Stimulated activated CD8-positive, alpha-beta memory T cell treated with anti-CD3 and anti-CD28 coated beads, Interleukin-15, amount 100 ng/mL, for 24 hours (primary cell): ENCODE data around the gene KRT7.
"Not testable (repeated sequence)": the region's sequence is repeated elsewhere in the genome, so short reads cannot be mapped to it uniquely, and the experiment has no call there.

Experiments used
- DNase-seq: peaks from one replicate; pipeline ENCODE4 v3.0.0-alpha.2; 2020; ENCODE audit warnings: low read depth

The KRT7 gene

DNA sequence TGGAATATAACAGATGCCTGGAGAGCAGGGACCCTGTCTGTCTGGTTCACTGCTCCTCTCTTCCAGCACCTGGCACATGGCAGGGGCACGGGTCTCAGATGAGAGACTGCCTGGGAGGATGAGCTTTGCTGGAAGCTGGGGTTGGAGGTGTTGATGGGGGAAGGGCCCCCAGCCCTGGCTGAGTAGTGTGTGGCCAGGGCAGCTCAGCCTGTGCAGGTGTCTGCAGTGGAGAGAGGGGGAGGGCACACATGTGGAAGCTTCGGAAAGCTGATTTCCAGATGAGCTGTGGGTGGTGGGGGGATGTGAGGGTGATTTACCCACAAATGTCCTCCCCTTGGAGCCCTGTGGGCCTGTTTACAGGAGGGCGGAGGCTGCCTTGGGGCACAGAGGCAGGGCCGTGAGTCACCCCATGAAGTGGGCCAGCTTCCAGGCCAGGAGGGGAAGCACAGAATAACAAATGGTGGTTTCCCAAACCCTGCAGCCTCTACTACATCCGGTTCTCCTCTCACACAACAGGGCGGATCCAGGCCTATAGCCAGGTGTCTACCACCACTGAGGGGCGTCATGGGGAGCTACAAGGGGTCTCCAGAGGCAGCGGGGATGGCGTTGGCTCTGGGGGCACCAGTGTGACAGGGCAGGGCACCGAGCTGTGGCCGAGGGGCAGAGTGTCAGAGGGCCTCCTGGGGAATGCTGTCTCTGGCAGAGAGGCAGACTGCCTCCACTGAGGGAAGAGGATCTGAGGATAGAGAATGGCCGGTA lies 11.0 kb downstream of the KRT7 start:
- DNase-seq = peak; percentile 12

DNA sequence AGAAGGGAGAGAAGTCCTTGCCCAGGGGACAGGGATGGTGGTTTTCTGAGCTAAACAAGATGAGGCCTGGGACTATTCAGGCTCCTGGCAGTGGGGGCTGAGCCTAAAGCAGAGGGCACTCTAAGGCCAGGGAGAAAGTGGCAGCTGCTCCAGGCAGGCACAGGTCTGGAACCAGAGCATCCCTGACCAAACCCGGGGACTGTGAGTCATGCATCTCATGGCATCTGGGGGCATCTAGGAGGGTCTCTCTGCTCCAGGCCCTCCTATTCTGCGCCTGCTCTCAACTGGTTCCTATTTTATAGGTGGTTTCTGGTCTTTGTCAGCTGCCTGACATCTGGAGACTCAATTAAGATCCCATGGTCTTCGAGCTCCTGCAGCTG lies 11.6 kb downstream of the KRT7 start:
- DNase-seq = no peak

DNA sequence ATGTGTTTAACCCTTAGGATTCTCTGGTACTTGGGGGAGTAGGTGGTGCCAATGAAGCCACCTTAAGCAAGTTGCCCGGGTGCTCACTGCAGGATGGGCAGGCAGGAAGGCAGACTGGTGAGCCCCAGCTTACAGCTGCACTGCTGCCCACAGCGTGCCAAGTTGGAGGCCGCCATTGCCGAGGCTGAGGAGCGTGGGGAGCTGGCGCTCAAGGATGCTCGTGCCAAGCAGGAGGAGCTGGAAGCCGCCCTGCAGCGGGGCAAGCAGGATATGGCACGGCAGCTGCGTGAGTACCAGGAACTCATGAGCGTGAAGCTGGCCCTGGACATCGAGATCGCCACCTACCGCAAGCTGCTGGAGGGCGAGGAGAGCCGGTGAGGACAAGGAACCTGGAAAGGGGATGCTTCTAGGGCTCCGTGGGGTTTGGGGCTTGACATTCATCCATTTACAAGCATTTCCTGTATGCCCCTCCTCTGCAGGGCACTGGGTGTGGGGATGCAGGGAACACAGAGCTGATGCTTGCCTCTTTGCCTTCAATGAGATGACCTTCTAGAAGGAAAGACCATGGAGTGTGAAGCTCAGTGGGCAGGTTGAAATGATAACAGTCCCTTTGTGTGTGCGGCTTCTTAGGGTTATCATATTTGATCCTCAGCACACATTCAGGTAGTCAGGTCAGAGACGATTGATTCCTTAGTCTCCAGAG lies 12.4 kb downstream of the KRT7 start:
- DNase-seq = no peak

DNA sequence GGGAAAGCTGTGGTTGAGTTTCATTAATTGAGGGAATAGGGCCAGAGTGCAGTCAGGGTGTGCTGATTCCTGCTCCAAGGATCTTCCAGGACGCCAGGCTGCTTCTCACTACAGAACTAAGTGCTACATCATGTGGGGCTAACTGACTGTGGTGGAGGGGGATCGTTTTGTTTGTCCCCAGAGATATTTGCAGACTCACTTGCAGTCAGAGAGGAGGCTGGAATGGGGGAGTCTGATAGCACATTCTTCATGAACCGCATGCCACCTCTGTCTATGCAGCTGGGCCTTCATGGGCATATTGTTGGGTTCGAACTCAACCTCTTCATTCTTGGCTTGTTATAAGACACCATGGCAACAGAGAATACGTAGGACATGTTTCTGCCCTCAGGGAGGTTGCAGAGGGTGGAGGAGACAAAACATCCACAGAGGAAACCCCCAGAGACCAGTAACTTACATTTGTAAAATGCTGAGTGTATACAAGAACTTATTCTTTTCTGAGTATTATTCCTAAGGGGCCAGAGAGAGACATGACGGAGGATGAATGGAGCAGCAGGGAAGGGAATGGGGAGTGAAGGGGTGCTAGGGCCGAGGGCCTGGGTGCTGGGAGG lies 13.0 kb downstream of the KRT7 start:
- DNase-seq = no peak

DNA sequence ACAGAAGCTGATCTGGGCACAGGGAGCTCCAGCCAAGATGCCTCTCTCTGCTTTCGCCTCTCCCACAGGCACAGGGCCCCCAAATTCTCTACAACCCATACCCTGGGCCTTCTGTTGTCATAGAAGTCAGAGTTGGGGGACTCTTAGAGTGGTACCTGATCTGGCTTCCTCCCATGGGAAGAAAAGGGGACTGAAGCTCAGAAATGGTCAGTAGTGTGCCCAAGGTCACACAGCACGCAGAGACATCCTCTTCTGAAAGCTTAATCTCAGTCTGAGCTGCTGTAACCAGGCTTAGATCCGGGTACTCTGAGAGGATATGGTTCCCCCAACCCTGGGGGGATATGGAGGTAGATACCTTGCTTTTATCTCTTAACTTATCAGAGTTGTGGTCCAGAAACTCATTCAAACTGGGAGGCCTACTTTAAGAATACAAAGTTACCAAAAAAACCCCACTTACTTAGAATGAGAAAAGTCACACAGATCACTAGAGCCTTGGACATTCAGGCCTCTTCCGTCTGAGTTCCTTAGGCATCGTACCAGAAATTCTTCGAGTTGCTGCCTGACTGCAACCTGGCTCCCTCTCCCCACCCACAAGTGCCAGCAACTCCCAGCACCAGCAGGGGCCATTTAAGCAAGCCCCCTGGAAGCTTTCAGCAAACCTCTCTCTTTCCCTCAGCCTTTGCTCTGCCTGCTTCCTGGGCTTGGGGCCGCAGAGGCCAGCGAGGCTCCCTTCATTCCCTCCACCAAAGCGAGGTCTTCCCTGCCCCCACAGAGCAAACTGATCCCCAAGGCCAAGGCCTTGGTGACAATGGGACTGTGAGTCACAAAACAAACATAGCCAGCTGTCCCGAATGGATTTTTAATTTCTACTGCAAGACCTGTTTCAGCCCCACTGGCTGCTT lies 13.9 kb downstream of the KRT7 start:
- no peak for DNase-seq

DNA sequence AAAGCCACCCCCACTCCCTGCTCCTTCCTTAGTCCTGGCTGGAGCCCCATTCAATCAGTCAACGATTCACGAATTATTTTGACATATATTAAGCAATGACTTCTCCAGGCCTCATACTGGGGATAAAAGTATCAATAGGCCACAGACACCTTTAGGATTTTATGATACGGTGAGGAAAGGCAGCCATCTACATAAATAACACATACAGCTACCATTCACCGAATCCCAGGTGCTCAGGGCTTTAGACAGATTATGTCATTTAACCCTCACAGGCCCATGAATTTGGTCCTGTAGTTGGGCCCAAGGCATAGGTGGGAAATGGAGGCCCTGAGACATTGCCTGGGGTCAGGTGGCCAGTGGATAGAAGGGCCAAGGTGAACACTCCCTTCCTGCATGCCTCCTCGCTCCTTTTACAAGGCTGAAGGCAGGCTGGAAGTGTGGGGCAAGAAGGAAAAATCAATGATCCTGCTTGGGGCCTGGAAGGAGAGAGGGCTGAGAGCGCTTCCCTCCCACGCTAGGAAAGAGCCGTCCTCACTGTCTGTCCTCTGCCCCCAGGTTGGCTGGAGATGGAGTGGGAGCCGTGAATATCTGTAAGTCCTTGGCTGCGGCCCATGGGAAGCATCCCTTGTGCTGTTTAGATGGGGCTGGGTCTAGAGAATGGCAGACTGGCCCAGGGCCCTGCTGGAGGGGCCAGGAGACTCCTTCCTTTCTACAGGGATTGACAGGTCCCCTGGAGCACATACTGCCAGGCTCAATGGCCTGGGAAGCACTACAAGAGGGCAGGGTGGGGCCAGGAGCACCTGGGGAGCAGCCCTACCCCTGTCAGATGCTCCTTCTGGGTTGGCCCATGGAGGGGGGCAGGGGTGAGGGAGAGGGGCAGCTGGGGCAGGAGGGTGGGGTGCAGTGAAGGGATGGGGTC lies 14.8 kb downstream of the KRT7 start:
- DNase-seq = no peak

DNA sequence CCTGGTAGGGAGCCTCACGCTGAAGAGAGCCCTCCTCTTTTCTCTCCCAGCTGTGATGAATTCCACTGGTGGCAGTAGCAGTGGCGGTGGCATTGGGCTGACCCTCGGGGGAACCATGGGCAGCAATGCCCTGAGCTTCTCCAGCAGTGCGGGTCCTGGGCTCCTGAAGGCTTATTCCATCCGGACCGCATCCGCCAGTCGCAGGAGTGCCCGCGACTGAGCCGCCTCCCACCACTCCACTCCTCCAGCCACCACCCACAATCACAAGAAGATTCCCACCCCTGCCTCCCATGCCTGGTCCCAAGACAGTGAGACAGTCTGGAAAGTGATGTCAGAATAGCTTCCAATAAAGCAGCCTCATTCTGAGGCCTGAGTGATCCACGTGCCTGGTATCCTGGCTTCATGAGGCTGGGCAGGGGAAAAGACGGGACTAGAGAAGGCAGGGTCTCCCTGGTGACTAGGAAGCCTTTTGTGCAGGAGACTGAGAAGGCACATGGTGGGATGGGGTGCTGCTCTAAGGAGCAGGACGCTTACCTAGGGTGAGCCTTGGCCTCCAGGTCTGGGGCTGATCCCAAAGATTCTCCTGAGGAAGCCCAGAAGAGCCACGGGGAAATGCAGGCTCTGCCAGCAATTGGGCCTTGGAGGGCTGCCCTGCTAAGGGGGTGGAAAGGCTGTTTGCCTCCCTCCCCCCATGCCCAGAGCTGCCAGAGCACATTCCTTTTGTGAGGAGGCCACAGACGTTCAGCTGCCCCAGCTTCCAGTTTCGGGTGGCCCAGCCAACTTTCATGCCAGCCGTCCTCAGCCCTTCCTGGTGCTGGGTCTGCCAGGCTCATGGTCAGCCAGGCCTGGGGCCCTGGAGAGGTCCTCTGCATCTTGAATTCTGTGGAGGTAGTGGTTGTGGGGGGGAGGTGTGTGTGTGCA lies 15.8 kb downstream of the KRT7 start:
- no peak for DNase-seq

DNA sequence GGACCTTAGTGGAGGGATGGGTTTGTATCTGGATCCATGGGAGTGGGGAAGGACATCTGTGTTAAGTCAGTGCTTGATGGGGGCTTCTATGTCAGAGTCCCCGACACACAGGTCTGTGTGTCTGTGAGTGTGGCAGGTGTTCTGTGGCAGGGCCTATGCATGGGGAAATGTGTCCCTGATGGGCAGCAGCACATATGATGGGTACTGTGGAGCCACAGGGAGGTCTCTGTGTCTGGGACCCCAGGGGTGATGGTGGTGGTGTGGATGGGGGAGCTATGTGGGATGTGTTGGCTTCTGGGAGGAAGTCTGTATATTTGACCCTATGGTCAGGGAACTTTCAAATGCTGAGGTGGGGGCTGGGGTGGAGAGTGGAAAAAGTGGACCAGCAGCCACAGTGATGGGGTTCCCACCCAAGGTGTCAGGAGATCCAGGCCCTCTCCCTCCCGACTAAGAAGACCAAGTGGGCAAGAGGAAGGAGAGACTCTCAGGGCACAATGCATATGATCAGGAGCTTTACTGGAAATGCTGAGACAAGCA lies 16.5 kb downstream of the KRT7 start:
- no peak for DNase-seq

DNA sequence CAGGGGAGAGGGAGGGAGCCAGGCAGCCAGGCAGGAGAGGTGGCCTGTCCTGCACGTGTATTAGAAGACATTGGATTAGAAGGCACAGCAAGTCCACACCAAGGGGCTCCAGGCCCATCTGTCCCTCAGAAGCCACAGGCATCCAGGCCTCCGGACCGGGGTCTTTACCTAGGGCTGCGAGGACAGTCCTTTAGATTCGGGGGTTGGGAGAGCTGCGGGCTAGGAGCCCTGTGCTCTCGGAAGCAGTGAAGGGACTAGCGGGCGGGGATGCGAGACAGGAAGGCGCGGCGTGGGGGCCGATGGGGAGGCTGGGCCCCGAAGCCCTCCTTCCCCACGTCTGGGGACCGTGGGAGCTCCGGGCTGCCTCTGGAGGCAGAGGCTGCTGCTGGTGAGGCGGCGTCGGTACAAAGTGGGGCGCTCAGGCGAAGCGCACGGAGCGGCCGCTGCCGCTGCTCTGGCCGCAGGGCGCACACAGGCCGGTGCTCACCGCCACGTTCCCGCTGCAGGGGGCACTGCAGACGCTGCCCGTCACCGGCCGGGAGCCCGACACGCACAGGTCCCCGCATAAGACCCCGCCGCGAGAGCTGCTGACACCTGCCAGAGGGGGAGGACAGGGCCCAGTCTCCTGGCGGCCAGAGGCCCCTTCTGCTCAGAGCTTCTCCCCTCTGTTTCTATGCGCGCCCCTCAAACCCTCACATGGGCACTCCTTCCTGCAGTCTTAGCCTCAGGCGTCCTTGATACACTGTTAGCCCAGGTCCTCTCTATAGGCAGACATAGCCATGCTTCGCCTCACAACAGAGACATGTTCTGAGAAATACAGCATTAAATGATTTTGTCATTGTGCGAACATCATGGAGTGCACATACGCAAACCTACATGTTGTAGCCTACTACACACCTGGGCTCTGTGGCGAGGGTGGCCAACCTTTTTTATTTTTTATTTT lies 17.3 kb downstream of the KRT7 start:
- no peak for DNase-seq

DNA sequence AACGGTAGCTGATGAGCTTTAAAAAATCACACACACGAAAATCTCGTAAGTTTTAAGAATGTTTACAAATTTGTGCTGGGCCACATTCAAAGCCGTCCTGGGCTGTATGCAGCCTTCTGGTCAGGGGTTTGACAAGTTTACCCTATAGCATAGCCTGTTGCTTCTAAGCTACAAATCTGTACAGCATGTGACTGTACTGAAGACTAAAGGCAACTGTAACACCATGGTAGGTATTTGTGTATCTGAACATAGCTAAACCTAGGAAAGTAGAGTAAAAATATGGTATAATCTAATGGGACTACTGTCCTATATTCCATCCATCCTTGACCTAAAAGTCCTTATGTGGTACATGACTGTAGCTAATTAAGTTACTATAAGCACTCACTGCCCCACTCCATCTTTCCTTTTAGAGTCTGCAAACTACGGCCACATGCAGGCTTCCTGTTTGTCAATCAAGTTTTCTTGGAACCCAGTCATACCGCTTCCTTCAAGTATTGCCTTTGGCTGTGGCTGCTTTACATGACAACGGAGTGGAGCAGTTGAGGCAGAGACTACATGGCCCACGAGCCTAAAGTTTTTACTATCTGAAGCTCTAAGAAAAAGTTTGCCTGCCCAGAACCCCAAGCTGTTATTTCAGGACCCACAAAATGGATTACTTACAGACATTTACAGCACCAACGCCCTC lies 18.5 kb downstream of the KRT7 start:
- no peak for DNase-seq

DNA sequence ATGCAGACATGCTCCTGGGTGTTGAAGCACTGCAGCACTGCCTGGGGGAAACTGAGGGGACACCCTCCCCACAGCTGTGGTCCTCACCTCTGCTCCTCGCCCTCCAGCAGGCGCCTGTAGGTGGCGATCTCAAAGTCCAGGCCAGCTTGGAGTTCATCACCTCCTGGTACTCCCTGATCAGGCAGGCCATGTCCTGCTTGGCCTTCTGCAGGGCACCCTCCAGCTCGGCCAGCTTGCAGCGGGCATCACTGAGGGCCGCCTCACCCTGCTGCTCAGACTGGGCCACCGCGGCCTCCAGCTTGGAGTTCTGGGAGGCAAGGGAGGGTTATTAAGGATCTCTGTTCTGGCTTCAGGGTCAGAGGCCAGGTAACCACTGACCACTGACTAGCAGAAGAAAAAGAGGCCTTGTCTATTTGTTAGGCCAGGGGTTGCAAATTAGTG lies 19.2 kb downstream of the KRT7 start:
- not testable (repeated sequence) for DNase-seq

DNA sequence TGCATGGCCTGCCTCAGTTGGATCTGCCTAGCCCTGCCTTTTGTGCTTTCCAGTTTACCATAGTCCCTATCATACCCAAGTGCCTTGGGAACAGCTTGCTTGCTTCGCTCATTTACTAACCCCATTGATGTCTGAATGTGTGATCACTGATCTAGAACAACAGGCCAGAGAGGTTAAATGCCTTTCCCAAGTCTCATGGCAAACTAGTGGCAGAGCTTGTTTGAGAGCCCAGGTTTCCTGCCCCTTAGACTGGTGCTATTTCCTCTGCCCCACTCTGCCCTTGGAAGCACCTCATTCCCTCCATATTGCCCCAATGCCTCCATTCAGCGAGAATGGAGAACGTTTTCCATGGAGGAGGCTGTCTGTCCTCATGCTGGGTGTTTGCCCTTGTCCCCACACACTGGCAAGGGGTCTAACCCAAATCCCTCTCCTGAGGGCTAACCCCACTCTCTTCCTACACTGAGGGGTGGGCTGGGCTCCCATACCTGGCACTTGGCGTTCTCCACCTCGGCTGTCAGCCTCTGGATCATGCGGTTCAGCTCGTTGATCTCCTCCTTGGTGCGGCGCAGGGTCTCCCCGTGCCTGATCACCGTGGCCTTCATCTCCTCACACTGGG lies 19.8 kb downstream of the KRT7 start:
- no peak for DNase-seq

DNA sequence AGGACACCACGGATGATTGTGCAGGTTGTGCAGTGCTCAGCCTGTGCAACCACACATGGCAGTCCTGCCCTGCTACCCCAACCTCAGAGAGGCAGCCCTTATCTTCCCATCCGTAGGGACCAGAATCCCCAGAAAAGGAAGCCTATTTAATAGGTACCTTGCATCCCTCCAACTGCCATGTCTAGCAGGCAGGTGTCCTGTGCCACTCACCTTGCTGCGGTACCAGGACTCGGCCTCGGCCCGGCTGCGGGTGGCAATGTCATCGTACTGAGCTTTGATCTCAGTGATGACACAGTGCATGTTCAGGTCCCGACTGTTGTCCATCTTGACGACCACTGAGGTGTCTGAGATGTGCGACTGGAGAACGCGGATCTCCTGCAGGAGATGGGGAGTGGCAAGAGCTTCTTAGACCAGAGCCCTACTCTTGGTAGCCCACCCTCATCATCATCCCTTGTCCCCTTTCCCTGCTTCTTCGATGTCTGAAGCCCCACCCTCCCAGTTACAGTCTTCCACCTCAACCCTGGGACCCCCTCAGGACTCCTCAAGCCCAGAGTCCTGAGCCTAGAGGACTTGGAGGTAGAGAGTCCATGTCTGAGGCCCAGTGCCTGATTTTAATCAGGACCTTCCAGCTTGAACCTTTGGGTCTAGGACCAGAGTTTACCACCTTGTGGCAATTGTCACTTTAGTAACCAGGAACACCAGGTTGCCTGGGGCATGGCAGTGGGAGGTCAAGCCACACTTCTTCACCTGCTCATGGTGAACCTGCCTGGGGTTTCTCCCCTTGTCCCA lies 20.5 kb downstream of the KRT7 start:
- no peak for DNase-seq

DNA sequence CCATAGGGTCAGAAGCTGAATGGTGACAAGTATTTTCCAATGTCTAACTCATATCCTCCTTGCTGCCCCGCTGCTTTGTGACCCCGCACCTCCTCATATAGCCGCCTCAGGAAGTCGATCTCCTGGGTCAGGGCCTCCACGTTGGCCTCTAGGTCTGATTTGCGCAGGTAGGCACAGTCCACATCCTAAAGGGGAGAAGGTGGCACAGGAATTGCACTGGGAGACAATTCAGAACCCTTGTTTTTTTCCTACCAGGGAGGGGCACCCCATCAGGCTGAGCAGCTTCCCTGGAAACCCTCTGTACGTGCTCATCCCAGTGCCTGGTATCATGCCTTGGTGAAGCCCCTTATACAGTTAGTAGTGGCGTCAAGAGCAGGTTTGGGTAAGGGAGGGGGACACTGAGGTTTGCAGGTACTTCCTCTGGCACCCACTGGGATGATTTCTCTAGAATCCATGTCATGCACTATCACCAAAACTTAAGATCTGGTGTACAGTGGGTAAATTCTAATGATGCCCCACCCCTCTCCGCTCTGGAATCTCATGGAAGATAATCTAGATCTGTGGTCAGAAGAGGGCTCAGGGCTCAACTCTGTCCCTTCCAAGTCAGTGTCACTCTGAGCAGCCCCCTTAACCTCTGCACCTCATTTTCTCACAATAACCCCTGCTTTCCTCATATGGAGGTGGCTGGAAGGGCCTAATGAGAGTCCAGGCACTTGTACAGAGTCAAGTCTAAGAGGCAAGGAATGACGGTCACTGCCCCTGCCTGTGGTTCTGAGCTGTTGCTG lies 21.3 kb downstream of the KRT7 start:
- no peak for DNase-seq

DNA sequence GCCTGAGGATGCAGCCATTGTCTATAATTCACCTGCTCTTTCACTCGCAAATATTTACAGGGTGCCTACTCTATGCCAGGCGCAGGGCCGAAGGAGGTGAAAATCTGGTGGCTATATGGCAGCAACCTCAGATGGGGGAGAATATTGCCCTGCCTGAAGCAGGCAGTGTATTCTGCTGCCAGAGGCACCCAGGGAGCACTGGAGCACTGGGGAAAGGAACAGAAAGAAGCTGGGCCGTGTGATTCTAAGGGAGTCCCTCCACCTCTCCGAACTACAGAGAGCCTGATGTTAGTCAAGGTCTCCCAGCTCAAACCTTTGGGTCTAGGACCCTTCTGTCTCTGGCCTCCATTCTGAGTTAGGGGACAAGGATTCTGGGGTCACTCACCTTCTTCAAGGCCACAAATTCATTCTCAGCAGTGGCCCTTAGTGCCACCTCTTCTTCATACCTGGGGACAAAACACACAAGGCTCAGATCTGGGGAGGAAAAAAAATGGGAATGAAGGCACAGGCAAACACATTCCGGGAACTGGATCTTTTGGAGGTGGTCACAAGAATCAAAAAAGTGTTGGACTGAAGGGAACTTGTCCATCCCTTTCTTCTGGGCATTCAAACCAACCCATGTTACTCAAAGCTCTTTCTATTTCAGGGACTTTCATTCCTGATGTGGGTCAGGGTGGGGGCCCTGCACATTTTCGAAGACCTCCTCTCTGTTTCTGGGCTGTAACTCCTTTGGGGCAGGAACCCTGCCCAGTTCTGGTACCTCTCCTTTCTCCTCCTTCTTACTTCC lies 22.1 kb downstream of the KRT7 start:
- no peak for DNase-seq
